Vagina (tissue), 2 donors: Measurements from ENCODE around the gene PRSS36. TPM values are rescaled to one million over a fixed set of nuclear protein-coding genes. Genes with fewer than 3 reads are reported as not detected.

Source experiments
- DNase-seq, 2 donors: peaks; one replicate each; pipeline ENCODE4 v3.0.0-alpha.2; 2017; ENCODE audit errors: extremely low spot score in 2 of 2
- H3K27ac ChIP-seq: fragments of 200-600 bp; sonication (generic); one replicate; pipeline ENCODE4 v1.5.1; 2019
- H3K27me3 ChIP-seq: fragments of 200-600 bp; sonication (generic); one replicate; pipeline ENCODE4 v1.5.1; 2019
- H3K36me3 ChIP-seq, 2 donors: fragments of 200-600 bp; sonication (generic); one replicate each; pipeline ENCODE4 v1.5.1; 2017 to 2019
- H3K4me1 ChIP-seq: fragments of 200-600 bp; sonication (generic); one replicate; pipeline ENCODE4 v1.5.1; 2019
- H3K4me3 ChIP-seq, 2 donors: fragments of 200-600 bp; sonication (generic); 1 replicate in 1 of 2; 2 replicates in 1 of 2; pipeline ENCODE4 v1.5.1; 2016 to 2019
- H3K9me3 ChIP-seq: fragments of 200-600 bp; sonication (generic); one replicate; pipeline ENCODE4 v1.5.1; 2019
- CTCF ChIP-seq, 3 experiments: fragments of 450-650 bp in 2 of 3; fragments of 200-600 bp in 1 of 3; sonication (generic) in 1 of 3; IDR thresholded peaks; one replicate each; pipeline ENCODE4 v1.5.1; 2017 to 2019; ENCODE audit warnings: antibody characterized with exemption in 3 of 3, mild to moderate bottlenecking in 2 of 3, moderate library complexity in 2 of 3
- POLR2A ChIP-seq, 2 donors: fragments of 450-650 bp; IDR thresholded peaks; one replicate each; pipeline ENCODE4 v1.6.1; 2017; ENCODE audit warnings: antibody characterized with exemption in 2 of 2, mild to moderate bottlenecking in 2 of 2, moderate library complexity in 2 of 2
- POLR2AphosphoS5 ChIP-seq, 2 donors: sonication (generic); formaldehyde crosslinking; IDR thresholded peaks; one replicate each; pipeline ENCODE4 v1.9.0; 2017; ENCODE audit warnings: antibody characterized with exemption in 2 of 2, mild to moderate bottlenecking in 2 of 2, low read depth in 1 of 2; ENCODE audit not compliant: insufficient read depth in 1 of 2
- intact Hi-C: fragments of 100-400 bp; cut with DNase I; formaldehyde crosslinking; loops from one replicate; pipeline ENCODE4 v1.15.1; 2023
- total RNA-seq: library from RNA; depleted of rRNA; stranded (reverse); fragments of >200 nt; gene quantifications from one replicate; pipeline ENCODE4 v1.2.3, GENCODE V29; 2016

Gene PRSS36
- total RNA-seq, 1 donor from 2014 or later: 1.2 TPM

- no peak for TF ChIP-seq CTCF (IDR thresholded peaks at IDR 0.05)
- no peak for TF ChIP-seq POLR2A (IDR thresholded peaks at IDR 0.05)
- TF ChIP-seq POLR2AphosphoS5 (IDR thresholded peaks at IDR 0.05; ENCODE audit: insufficient read depth in 1 of 2, low read depth in 1 of 2): no peak
- Histone ChIP-seq H3K4me1 (peaks cover 31% of the 10 kb centered on the region), H3K36me3 (peaks cover 0 to 32% of the 10 kb centered on the region in 2 donors), H3K27ac (peak overlapping the region; percentile 43), H3K27me3 (no peaks in the 10 kb centered on the region), H3K4me3 (no peak overlapping the region), H3K9me3 (no peaks in the 10 kb centered on the region)
- DNase-seq: no peak
- intact Hi-C loops: no loop called here
Measured at GRCh38 chr16:31113121-31114120, 36.4 kb downstream of the PRSS36 start.

- H3K27ac ChIP-seq: peak overlapping the region; percentile 43
- intact Hi-C loops: no loop called here
Measured at GRCh38 chr16:31112711-31113110, 37.2 kb downstream of the PRSS36 start.

GRCh38 chr16:31111881-31112466 lies 37.9 kb downstream of the PRSS36 start:
- Histone ChIP-seq H3K27ac (no peak overlapping the region), H3K4me1 (peaks cover 31% of the 10 kb centered on the region)

More at GRCh38 chr16:31112711-31113110, 37.2 kb downstream of the PRSS36 start:
- TF ChIP-seq CTCF (IDR thresholded peaks at IDR 0.05) (no peak), POLR2A (IDR thresholded peaks at IDR 0.05) (no peak), POLR2AphosphoS5 (IDR thresholded peaks at IDR 0.05; ENCODE audit: insufficient read depth in 1 of 2, low read depth in 1 of 2) (no peak)
- DNase-seq: no peak
- Histone ChIP-seq H3K4me1 (peaks cover 30% of the 10 kb centered on the region), H3K9me3 (no peaks in the 10 kb centered on the region), H3K4me3 (no peak overlapping the region), H3K36me3 (peaks cover 0 to 32% of the 10 kb centered on the region in 2 donors), H3K27me3 (no peaks in the 10 kb centered on the region)

GRCh38 chr16:31110106-31111034 lies 39.5 kb downstream of the PRSS36 start:
- peaks cover 25% of the 10 kb centered on the region for H3K4me1 ChIP-seq
- DNase-seq: no peak
- H3K27ac ChIP-seq: no peak overlapping the region
- no peaks in the 10 kb centered on the region for H3K9me3 ChIP-seq
- peaks cover 0 to 32% of the 10 kb centered on the region in 2 donors for H3K36me3 ChIP-seq
- TF ChIP-seq POLR2AphosphoS5 (IDR thresholded peaks at IDR 0.05; ENCODE audit: insufficient read depth in 1 of 2, low read depth in 1 of 2) (no peak), POLR2A (IDR thresholded peaks at IDR 0.05) (no peak), CTCF (IDR thresholded peaks at IDR 0.05) (no peak)
- intact Hi-C loops: no loop called here
- no peaks in the 10 kb centered on the region for H3K27me3 ChIP-seq
- H3K4me3 ChIP-seq: no peak overlapping the region

More at GRCh38 chr16:31111881-31112466, 37.9 kb downstream of the PRSS36 start:
- intact Hi-C loops: no loop called here
- Histone ChIP-seq H3K9me3 (no peaks in the 10 kb centered on the region), H3K27me3 (no peaks in the 10 kb centered on the region), H3K36me3 (peaks cover 0 to 32% of the 10 kb centered on the region in 2 donors), H3K4me3 (no peak overlapping the region)
- TF ChIP-seq CTCF (IDR thresholded peaks at IDR 0.05): no peak
- TF ChIP-seq POLR2AphosphoS5 (IDR thresholded peaks at IDR 0.05; ENCODE audit: insufficient read depth in 1 of 2, low read depth in 1 of 2): no peak
- TF ChIP-seq POLR2A (IDR thresholded peaks at IDR 0.05): no peak
- DNase-seq: no peak
